Keratinocyte (primary cell): ENCODE data around the gene AOC1.

ENCODE experiments used
- CTCF ChIP-seq, 3 experiments: IDR thresholded peaks in 1 of 3; conservative IDR thresholded peaks in 1 of 3; optimal IDR thresholded peaks in 1 of 3; 2 replicates in 2 of 3; 3 replicates in 1 of 3; pipeline versions ENCODE3 to v1.5.1; 2011; ENCODE audit warnings: low read length in 3 of 3, mild to moderate bottlenecking in 3 of 3, moderate library complexity in 2 of 3, control low read depth in 1 of 3, inconsistent platforms in 1 of 3; ENCODE audit not compliant: insufficient read depth in 2 of 3; ENCODE audit errors: extremely low read depth in 1 of 3
- EZH2 ChIP-seq: IDR thresholded peaks from one replicate; pipeline ENCODE4 v1.6.1; 2012; ENCODE audit warnings: inconsistent platforms, mild to moderate bottlenecking, low read length, moderate library complexity

- TF ChIP-seq CTCF (optimal IDR thresholded peaks at IDR 0.05 in 1 of 3, IDR thresholded peaks at IDR 0.05 in 1 of 3, conservative IDR thresholded peaks at IDR 0.05 in 1 of 3; ENCODE audit: extremely low read depth in 1 of 3, insufficient read depth in 2 of 3, low read length in 3 of 3) (no peak), EZH2 (no peak)
Measured at GRCh38 chr7:150829426-150829825, 22.9 kb upstream of the AOC1 start.
